NCI-H460 (cell line): ENCODE data around the gene PSG5. TPM values are rescaled to one million over a fixed set of nuclear protein-coding genes. Genes with fewer than 3 reads are reported as not detected.
"Not testable (repeated sequence)": the region's sequence is repeated elsewhere in the genome, so short reads cannot be mapped to it uniquely, and the experiment has no call there.

Experiments used
- DNase-seq: peaks from one replicate; pipeline ENCODE4 v3.0.0-alpha.2; 2016; ENCODE audit warnings: low read depth; ENCODE audit errors: extremely low read depth
- polyA plus RNA-seq: library from polyadenylated mRNA; depleted of rRNA; stranded (reverse); fragments of >200 nt; gene quantifications from 2 replicates; pipeline ENCODE4 v1.2.3, GENCODE V29; 2014; cell fraction: nucleus; rRNA removed
- total RNA-seq: library from RNA; depleted of rRNA; stranded (reverse); fragments of >200 nt; shearing (Covaris generic); gene quantifications from 2 replicates; pipeline ENCODE4 v1.2.3, GENCODE V29; 2014; rRNA removed

Gene PSG5
- not detected in 2 replicates for total RNA-seq
- not detected in 2 replicates for polyA plus RNA-seq

GRCh38 chr19:43186311-43186935 is at the start of gene PSG5:
Gene PSG5 (minus strand): TSS chr19:43186536. CDS start chr19:43186405, 131 bp downstream.
- not testable (repeated sequence) for DNase-seq

DNA sequence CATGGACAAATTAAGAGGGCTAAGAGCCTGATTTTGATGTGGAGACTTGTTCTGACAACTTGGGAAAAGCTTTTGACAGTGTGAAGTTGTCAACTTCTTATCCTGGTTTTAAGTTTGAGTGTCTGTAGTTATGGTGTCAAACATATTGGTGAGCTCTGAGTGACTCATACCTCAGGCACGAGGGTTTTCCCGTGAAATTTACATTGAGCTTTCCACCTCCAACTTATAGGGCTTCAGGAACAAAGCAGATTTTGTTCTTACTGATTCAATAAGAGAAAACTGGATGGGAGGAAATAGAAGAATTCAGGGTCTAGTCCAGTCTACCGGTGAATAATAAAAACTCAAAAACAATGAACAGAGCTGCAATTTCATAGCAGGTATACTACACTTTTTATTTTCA is 49.4 kb upstream of the PSG5 start:
- DNase-seq, result not testable (repeated sequence)

DNA sequence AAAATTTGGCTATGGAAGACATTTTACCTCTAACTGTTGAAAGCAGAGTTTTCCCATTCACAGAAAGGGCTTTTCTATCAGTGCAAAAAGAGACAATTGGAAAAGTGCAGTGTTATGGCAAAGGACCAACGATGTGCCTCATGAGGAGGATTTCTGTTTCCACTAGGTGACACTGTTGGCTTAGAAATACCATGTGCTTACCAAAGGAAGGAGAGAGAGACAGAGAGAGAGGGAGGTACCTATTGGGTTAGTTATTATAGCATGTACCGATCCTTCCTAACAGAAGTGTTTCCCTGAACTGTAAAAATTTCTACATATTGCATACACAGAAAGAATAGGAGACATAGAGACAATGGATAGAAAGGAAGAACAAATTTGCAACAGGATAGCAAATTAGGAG is 43.0 kb upstream of the PSG5 start:
- no peak for DNase-seq

- DNase-seq, result not testable (repeated sequence)
Observed at GRCh38 chr19:43228730-43229129, 42.4 kb upstream of the PSG5 start.

DNA sequence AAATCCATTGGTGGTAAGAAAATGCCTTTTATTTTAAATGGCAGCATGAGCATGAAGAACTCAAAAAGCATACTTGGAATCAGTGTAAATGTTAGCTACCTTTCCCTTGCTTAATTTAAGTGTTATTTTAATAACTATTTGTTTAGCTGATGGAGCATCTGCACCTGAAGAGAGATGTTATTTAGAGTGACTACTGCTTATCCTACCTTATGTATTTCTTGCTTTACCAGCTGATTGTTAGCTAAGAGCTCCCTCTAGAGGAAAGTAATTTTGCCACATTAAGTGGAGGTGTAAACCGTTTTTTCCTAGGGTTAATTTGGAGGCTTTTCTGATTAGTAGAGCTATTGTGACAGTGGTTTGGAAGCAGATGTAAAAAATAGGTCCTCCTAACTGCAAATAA is 40.6 kb upstream of the PSG5 start:
- not testable (repeated sequence) for DNase-seq

GRCh38 chr19:43224855-43225253 is 38.5 kb upstream of the PSG5 start:
- DNase-seq, result no peak

- not testable (repeated sequence) for DNase-seq
Observed at GRCh38 chr19:43224201-43224854, 38.0 kb upstream of the PSG5 start.

DNA sequence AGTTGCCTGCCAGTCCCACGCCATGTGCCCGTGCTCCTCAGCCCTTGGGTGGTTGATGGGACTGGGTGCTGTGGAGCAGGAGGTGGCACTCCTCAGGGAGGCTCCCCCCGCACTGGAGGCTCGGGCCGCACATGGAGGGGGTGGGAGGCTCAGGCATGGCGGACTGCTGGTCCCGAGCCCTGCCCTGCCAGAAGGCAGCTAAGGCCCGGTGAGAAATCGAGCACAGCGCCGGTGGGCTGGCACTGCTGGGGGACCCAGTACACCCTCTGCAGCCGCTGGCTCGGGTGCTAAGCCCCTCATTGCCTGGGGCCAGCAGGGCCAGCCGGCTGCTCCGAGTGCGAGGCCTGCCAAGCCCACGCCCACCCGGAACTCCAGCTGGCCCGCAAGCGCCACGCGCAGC is 35.6 kb upstream of the PSG5 start:
- not testable (repeated sequence) for DNase-seq

DNA sequence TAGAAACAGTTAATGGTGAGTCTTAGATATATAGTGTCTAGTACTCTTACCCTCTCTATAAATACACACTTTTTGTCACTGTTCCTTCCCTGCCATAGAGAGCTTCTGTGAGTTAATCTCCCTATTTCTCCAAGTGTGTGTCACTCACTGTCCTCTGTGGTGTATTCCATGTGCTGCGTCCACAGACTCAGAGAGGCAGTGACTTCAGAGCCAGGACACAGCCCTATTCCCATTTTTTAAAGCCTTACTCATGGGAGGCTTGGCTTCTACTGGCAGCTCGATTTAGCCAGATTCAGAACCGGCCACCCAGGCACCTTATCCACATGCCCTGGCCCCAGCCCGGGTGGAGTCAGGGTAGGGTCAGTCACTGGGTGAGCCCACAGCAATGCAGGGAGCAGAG is 32.8 kb upstream of the PSG5 start:
- not testable (repeated sequence) for DNase-seq

DNA sequence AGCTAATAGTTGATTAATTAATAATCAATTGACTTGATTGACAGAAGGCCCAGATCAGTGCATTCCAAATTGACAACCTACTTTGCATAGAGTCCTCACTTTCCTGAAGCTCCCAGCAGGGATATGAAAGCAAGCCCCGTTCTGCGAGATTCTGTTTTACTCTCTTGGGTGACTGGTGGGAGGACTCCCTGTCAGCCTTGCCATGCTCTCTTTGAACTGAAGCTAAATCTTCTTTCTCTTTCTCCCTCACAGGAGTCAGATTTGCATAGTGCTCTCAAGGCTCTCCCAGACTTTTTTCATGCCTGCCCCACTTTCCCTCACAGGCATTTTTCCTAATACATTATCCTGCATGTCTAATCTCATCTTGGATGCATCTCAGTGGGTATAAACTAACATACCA is 29.5 kb upstream of the PSG5 start:
- DNase-seq, result not testable (repeated sequence)

DNA sequence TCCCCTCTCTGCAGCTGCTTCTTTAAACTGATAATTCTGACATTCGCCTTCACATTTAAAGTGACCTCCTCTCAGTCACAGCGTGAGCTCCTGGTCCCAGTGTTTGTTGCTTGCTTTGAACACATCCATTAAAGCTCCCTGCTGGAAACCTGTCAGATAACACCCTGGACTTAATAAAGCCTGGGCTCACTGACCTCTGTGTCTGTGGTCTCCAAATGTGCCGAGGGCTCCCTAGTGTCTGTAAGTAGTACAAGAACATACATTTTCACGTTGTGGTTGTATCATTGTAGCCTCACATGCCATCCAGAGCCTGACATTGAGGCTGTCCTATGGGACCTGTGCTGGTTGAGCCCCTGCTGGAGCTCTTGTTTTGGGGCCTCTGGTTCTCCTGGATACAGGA is 21.7 kb upstream of the PSG5 start:
- no peak for DNase-seq

DNA sequence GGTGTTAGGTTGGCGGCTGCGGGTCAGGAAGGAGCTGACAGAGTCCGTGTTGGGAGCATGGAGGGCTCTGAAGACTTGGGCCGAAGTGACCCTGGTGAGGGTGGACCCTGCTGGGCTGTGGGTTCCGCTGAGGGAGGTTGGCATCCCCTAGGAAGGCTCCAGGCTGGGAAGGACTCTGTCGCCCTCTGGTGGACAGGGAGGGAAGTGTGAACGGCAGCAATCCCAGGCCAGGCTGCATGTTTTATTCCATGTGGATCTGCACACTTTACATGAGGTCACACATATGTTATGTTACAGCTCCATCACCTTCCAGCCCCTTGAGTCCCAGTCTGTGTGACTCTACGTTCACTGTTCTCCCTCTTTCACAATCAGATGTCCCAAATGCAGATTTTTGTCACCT is 20.8 kb upstream of the PSG5 start:
- DNase-seq, result not testable (repeated sequence)

DNA sequence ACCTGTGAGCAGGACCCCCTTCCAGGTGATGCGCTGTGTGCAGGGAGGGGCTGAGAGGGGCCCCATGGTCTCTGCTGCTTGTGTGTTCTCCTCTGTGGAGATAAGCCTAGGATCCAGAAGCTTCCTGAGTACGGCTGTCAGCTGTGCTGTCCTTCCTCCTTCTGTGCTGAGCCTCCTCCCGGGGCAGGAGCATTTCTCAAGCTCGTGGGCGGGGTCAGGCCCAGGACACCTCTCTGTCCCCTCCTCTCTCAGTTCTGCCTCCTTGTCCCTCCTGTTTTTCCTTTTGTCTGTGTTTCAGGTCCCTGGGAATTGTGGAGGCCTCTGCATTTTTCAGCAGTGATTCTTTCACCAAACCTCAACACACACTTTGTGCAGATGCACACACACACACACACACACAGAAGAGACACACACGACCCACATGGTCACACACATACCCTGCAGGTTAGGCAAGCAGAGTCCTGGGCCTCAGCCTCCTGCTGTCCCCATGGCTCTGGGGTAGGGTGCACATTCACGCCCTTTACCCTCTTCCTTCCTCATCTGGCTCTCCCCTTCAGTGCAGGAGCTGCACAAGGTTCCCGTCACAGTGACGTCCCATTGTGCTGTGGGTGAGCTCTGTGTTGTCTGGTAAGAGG is 19.3 kb upstream of the PSG5 start, which contains the start of gene PSG4:
Gene PSG4 (minus strand): TSS at position 168 of the 635 bp plus-strand sequence. CDS start 102 bp downstream, at position 66.
- not testable (repeated sequence) for DNase-seq

DNA sequence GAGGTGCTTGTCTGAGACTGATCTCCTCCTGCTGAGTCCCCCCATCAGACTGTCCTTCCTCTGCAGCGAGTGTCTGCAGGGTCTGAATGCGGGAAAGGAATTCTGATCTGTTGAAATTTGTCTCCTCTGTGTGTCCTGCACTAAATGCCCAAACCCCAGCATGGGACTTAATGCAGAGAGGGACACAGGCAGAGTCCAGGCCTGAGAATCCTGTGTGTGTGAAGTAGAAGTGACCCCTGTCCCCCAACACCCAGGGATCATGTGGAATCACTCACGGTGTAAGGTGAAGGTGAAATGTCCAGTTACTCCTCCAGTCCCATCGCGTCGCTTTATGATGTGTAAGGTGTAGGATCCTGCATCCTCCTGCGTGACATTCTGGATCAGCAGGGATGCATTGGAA is 17.3 kb upstream of the PSG5 start:
- not testable (repeated sequence) for DNase-seq

GRCh38 chr19:43201891-43202290 is 15.6 kb upstream of the PSG5 start:
- not testable (repeated sequence) for DNase-seq

DNA sequence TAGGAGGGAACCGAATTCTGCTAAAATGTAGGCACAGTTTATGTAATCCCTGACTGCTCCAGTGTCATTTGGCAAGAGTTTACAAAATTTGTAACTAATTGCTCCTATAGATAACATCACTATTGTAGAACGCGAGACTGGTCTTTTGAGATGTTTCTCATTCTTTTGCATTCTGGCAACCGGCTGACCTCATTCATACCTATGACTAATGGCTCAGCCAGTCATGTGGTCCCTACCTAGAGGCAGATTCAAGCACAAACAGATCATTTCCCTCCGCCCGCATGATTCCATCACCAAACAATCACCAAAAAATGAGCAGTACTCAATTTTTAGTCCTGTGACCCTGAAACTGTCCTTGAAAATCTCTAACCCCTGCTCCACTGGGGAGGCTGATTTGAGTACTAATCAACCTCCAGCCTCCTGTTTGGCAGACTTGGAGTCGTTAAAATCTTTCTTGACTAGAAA is 15.0 kb upstream of the PSG5 start:
- not testable (repeated sequence) for DNase-seq

DNA sequence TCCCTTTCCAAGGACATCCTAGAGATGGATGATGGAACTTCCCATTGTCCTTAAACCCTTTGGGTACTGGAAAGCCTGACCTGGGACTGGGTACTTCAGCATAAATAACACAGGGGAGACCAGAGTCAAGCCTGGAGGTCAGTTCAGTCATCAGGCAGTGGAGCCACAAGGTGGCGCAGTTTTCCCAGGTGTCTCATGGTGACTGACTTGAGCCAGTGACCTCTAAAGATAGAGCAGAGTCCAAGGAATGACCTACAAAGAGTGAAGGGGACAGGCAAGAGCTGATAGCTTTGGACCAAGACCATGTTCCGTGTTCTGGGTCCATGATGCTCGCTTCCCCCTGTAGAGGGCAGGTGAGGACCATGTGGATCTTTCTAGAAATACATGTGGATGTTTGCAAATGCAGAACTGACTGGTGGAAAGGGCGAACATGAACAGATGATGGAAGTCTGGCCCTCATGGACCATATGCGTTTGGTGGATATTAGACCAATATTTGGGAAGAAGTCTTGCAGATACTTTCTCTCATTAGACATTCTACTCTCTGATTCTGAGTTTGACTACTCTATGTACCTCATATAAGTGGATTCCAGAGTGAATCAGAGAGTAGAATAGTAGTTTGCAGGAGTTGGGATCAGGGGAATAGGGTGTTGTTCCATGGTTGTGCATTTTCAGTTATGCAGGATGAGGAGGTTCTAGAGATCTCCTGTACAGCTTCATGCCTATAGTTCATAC is 12.5 kb upstream of the PSG5 start:
- DNase-seq, result not testable (repeated sequence)

- not testable (repeated sequence) for DNase-seq
Observed at GRCh38 chr19:43197666-43198397, 11.5 kb upstream of the PSG5 start.

GRCh38 chr19:43194397-43194796 is 8.1 kb upstream of the PSG5 start:
- not testable (repeated sequence) for DNase-seq
